Muscle layer of duodenum (tissue), 2 donors: ENCODE data around the gene PDE1A.

ENCODE experiments used
- H3K27ac ChIP-seq: one replicate; pipeline ENCODE4 v1.7.0; 2013; ENCODE audit warnings: mild to moderate bottlenecking, low read length
- H3K27me3 ChIP-seq: one replicate; pipeline ENCODE4 v1.7.0; 2013; ENCODE audit warnings: low read depth, mild to moderate bottlenecking, control low read depth, low read length
- H3K36me3 ChIP-seq, 2 donors: one replicate each; pipeline ENCODE4 v1.7.0; 2013; ENCODE audit warnings: low read length in 2 of 2, control low read depth in 1 of 2, mild to moderate bottlenecking in 1 of 2; ENCODE audit not compliant: insufficient read depth in 2 of 2, control insufficient read depth in 1 of 2
- H3K4me1 ChIP-seq, 2 donors: one replicate each; pipeline ENCODE4 v1.7.0; 2013; ENCODE audit warnings: low read length in 2 of 2, mild to moderate bottlenecking in 2 of 2, control low read depth in 1 of 2, moderate library complexity in 1 of 2; ENCODE audit not compliant: insufficient read depth in 2 of 2, control insufficient read depth in 1 of 2
- H3K4me3 ChIP-seq, 2 donors: one replicate each; pipeline ENCODE4 v1.7.0; 2013; ENCODE audit warnings: low read length in 2 of 2, low read depth in 1 of 2, mild to moderate bottlenecking in 1 of 2
- H3K9me3 ChIP-seq, 2 donors: one replicate each; pipeline ENCODE4 v1.7.0; 2013; ENCODE audit warnings: low read length in 2 of 2, control low read depth in 1 of 2, mild to moderate bottlenecking in 1 of 2; ENCODE audit not compliant: control insufficient read depth in 1 of 2
- donor health status: healthy.

Gene PDE1A

GRCh38 chr2:182375862-182376261 is 51.0 kb downstream of the PDE1A start:
- Histone ChIP-seq H3K9me3 (peaks cover 0 to 12% of the 10 kb centered on the region in 2 donors), H3K36me3 (peaks cover 0 to 8% of the 10 kb centered on the region in 2 donors), H3K4me1 (peaks cover 0 to 11% of the 10 kb centered on the region in 2 donors), H3K4me3 (no peak overlapping the region), H3K27me3 (no peaks in the 10 kb centered on the region), H3K27ac (no peak overlapping the region)

- no peaks in the 10 kb centered on the region for H3K27me3 ChIP-seq
- peaks cover 0 to 8% of the 10 kb centered on the region in 2 donors for H3K36me3 ChIP-seq
- H3K27ac ChIP-seq: peak overlapping the region; percentile 89
- H3K4me1 ChIP-seq: peaks cover 0 to 3% of the 10 kb centered on the region in 2 donors
- H3K4me3 ChIP-seq: peak overlapping the region in 1 of 2 donors; percentile 9
- H3K9me3 ChIP-seq: peaks cover 0 to 12% of the 10 kb centered on the region in 2 donors
These were observed 54.2 kb downstream of the PDE1A start for GRCh38 chr2:182372661-182373060.

DNA sequence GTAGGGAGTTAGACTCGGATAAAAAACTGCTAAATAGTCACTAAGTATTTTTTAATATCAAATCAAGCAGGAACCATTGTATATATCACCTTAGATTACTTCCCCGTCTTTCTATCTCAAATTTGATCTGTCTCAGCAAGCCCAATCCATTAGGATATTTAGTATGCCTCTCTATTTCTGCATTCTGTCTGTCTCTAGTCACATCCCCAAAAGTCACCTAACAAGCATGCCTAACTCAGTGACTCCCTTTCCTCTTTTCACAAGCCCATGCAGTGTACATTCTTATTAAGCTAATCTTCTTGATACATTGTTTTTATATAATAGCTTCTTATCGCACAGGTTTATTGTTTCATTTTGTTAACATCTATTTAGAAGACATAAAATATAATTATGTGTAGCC is 57.8 kb downstream of the PDE1A start:
- Histone ChIP-seq H3K27ac (no peak overlapping the region), H3K36me3 (peaks cover 0 to 3% of the 10 kb centered on the region in 2 donors), H3K9me3 (no peaks in the 10 kb centered on the region), H3K27me3 (no peaks in the 10 kb centered on the region), H3K4me3 (no peak overlapping the region), H3K4me1 (peaks cover 0 to 3% of the 10 kb centered on the region in 2 donors)

DNA sequence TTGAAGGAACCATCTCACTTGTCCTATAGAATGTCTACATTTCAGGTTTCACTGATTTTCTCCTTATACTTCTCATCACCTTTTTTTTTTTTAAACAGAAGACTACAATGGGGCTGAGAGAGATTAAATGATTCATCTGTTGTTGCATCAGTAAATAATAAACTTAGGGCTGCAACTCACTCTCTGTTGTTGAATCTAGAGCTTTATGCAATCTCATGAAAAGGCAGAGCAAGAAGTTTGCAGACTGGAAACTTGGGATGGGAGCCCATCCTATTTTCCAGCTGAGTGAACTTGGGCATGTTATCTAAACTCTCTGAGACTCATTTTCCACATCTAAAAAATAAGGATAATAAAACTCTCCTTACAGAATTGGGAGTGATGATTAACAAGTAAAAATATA is 58.4 kb downstream of the PDE1A start:
- H3K36me3 ChIP-seq: peaks cover 0 to 3% of the 10 kb centered on the region in 2 donors
- H3K27me3 ChIP-seq: no peaks in the 10 kb centered on the region
- H3K4me3 ChIP-seq: no peak overlapping the region
- H3K27ac ChIP-seq: no peak overlapping the region
- peaks cover 0 to 3% of the 10 kb centered on the region in 2 donors for H3K4me1 ChIP-seq
- H3K9me3 ChIP-seq: no peaks in the 10 kb centered on the region

GRCh38 chr2:182367401-182367800 is 59.4 kb downstream of the PDE1A start:
- Histone ChIP-seq H3K27ac (peak overlapping the region; percentile 35), H3K27me3 (no peaks in the 10 kb centered on the region), H3K36me3 (no peaks in the 10 kb centered on the region), H3K4me3 (no peak overlapping the region), H3K4me1 (no peaks in the 10 kb centered on the region), H3K9me3 (no peaks in the 10 kb centered on the region)

- H3K4me1 ChIP-seq: no peaks in the 10 kb centered on the region
These were observed 60.2 kb downstream of the PDE1A start for GRCh38 chr2:182366628-182367027.

DNA sequence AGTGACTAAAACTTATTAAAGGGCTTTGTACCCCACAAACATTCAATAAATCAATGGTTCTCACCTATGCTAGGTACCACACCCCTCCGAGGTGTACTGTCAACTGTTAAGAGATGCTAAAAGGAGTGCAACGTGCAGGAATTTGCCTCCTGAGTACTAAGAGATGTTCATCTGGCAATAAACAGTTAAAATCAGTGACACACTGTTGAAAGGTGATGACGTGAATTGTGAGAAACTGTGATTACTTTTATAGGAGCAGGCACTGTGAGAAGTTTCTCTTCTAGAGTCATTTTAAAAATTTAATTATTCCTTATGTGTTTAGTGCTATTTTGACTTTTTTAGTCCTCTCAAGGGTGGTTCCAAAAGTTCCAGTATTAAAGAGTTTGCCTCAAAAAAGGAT is 61.0 kb downstream of the PDE1A start:
- Histone ChIP-seq H3K36me3 (no peaks in the 10 kb centered on the region), H3K4me1 (peaks cover 0 to 7% of the 10 kb centered on the region in 2 donors), H3K9me3 (no peaks in the 10 kb centered on the region), H3K27me3 (no peaks in the 10 kb centered on the region), H3K4me3 (no peak overlapping the region), H3K27ac (peak overlapping the region; percentile 17)

More at GRCh38 chr2:182366628-182367027, 60.2 kb downstream of the PDE1A start:
- no peaks in the 10 kb centered on the region for H3K27me3 ChIP-seq
- H3K9me3 ChIP-seq: no peaks in the 10 kb centered on the region
- no peak overlapping the region for H3K4me3 ChIP-seq
- no peaks in the 10 kb centered on the region for H3K36me3 ChIP-seq
- H3K27ac ChIP-seq: peak overlapping the region; percentile 35

DNA sequence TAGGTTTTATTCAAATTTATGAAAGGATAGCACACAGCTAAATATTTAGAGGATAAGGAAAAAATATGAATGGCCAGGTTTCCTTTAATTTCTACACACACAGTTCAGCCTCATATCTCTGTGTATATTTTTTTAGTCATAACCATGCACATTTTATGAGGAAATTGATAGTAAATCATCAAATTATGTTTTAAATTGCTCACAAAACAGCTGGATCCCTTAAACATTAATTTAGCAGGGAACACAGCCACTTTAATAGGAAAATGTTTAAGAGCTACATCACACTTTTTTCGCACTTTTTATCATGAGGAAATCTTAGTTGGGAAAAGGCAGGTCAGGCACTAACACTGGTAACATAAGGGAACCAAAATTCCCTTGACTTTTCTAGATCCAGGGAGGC is 65.4 kb downstream of the PDE1A start:
- no peaks in the 10 kb centered on the region for H3K9me3 ChIP-seq
- H3K36me3 ChIP-seq: no peaks in the 10 kb centered on the region
- peaks cover 0 to 13% of the 10 kb centered on the region in 2 donors for H3K4me1 ChIP-seq
- H3K27ac ChIP-seq: peak overlapping the region; percentile 40
- no peaks in the 10 kb centered on the region for H3K27me3 ChIP-seq
- H3K4me3 ChIP-seq: no peak overlapping the region

- peak overlapping the region; percentile 72 for H3K27ac ChIP-seq
- H3K4me1 ChIP-seq: peaks cover 0 to 13% of the 10 kb centered on the region in 2 donors
- H3K4me3 ChIP-seq: no peak overlapping the region
These were observed 66.1 kb downstream of the PDE1A start for GRCh38 chr2:182360663-182361260.

DNA sequence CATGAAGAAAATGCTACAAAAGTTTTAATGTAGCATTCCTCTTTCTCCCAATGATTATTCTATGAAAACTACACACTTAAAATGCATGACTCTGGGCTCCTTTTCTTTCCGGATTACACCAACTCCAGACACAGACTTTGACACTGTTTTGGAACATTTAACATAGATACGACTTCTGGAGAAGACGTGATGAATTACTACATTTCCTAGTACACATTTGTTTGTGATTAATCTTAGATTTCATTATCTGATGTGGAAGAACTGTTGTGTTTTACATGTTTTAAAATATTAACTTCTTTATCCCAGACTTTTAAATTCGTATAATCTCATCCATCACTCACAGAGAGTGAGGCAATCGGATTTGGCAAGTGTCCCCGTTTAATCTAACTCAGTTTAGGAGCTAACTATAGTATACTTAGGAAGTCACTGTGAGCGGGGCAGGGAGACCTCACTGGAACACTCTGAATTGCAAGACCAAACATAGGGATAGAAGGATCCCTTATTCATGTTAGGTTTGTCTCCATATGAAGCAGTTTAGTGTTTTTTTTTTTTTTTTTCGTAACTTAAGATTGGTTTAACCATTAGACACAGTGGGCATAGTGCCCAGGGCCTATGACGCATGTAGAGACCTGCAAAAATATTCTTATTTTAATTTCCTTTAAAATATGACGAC is 66.7 kb downstream of the PDE1A start:
- H3K9me3 ChIP-seq: no peaks in the 10 kb centered on the region
- H3K4me3 ChIP-seq: peak overlapping the region; percentile 7 to 9
- H3K27me3 ChIP-seq: no peaks in the 10 kb centered on the region
- peaks cover 0 to 13% of the 10 kb centered on the region in 2 donors for H3K4me1 ChIP-seq
- H3K27ac ChIP-seq: peak overlapping the region; percentile 72
- no peaks in the 10 kb centered on the region for H3K36me3 ChIP-seq

More at GRCh38 chr2:182360663-182361260, 66.1 kb downstream of the PDE1A start:
- Histone ChIP-seq H3K9me3 (no peaks in the 10 kb centered on the region), H3K27me3 (no peaks in the 10 kb centered on the region), H3K36me3 (no peaks in the 10 kb centered on the region)

GRCh38 chr2:182359027-182359989 is 67.5 kb downstream of the PDE1A start:
- Histone ChIP-seq H3K36me3 (no peaks in the 10 kb centered on the region), H3K27ac (peak overlapping the region; percentile 72), H3K27me3 (no peaks in the 10 kb centered on the region), H3K9me3 (no peaks in the 10 kb centered on the region), H3K4me3 (peak overlapping the region; percentile 7 to 9), H3K4me1 (peaks cover 0 to 13% of the 10 kb centered on the region in 2 donors)
